GM12878 (cell line): ENCODE measurements around the gene MPIG6B. TPM values are rescaled to one million over a fixed set of nuclear protein-coding genes. Genes with fewer than 3 reads are reported as not detected.

ENCODE experiments used
- ATF2 ChIP-seq: IDR thresholded peaks from 2 replicates; pipeline ENCODE4 v1.6.1; 2012; ENCODE audit warnings: low read length, inconsistent platforms
- GABPA ChIP-seq: IDR thresholded peaks from 2 replicates; pipeline ENCODE4 v1.6.1; 2014; ENCODE audit warnings: antibody characterized with exemption, low read depth, mild to moderate bottlenecking, inconsistent platforms
- IKZF2 ChIP-seq, 2 experiments: fragments of 450-650 bp; IDR thresholded peaks; 2 replicates each; pipeline ENCODE4 v1.6.1; 2017; ENCODE audit warnings: mild to moderate bottlenecking in 2 of 2, moderate library complexity in 2 of 2
- MXI1 ChIP-seq: fragments of 150-350 bp; IDR thresholded peaks from 2 replicates; pipeline ENCODE4 v1.6.1; 2011; ENCODE audit warnings: low read depth, mild to moderate bottlenecking, inconsistent platforms, low read length, improper control_type of control experiment
- NR2C2 ChIP-seq: IDR thresholded peaks from 2 replicates; pipeline ENCODE4 v1.6.1; 2011; ENCODE audit warnings: borderline replicate concordance, low read depth; ENCODE audit not compliant: control insufficient read depth, insufficient read length
- PBX3 ChIP-seq: IDR thresholded peaks from 2 replicates; pipeline ENCODE4 v1.6.1; 2011; ENCODE audit warnings: mild to moderate bottlenecking, low read depth, low read length, moderate library complexity; ENCODE audit not compliant: insufficient replicate concordance
- PRDM15 ChIP-seq: fragments of 450-650 bp; formaldehyde crosslinking; IDR thresholded peaks from 2 replicates; pipeline ENCODE4 v1.4.0; 2020; ENCODE audit warnings: mild to moderate bottlenecking, moderate library complexity
- RB1 ChIP-seq: fragments of 450-650 bp; formaldehyde crosslinking; IDR thresholded peaks from 2 replicates; pipeline ENCODE4 v1.6.1; 2017; ENCODE audit warnings: mild to moderate bottlenecking, borderline replicate concordance
- RFX5 ChIP-seq: IDR thresholded peaks from 2 replicates; pipeline ENCODE4 v1.6.1; 2011; ENCODE audit warnings: low read depth, low read length, improper control_type of control experiment
- SIX5 ChIP-seq: IDR thresholded peaks from 2 replicates; pipeline ENCODE4 v1.6.1; 2011; ENCODE audit warnings: mild to moderate bottlenecking, low read depth, low read length, moderate library complexity; ENCODE audit not compliant: severe bottlenecking
- SMARCA5 ChIP-seq: fragments of 450-650 bp; IDR thresholded peaks from 2 replicates; pipeline ENCODE4 v1.6.1; 2017; ENCODE audit warnings: mild to moderate bottlenecking
- ZBTB4 ChIP-seq: fragments of 450-650 bp; formaldehyde crosslinking; IDR thresholded peaks from 2 replicates; pipeline ENCODE4 v1.4.0; 2022; ENCODE audit warnings: mild to moderate bottlenecking, moderate library complexity
- ZNF687 ChIP-seq: fragments of 450-650 bp; IDR thresholded peaks from 2 replicates; pipeline ENCODE4 v1.6.1; 2017; ENCODE audit warnings: mild to moderate bottlenecking, moderate library complexity
- polyA plus RNA-seq, 11 experiments: library from polyadenylated mRNA; depleted of rRNA in 4 of 11; unstranded in 6 of 11; stranded (reverse) in 5 of 11; fragments of >200 nt; fragmentation: Nextera tagmentation in 4 of 11; fragmentation: Illumina TruSeq in 1 of 11; extraction: Ambion mirVana in 4 of 11; extraction: Trizol in 1 of 11; gene quantifications; 1 replicate in 1 of 11; 2 replicates in 10 of 11; pipeline versions ENCODE4 v1.2.1 to v1.2.3, GENCODE V29; 2011 to 2016; ENCODE audit warnings: inconsistent platforms in 2 of 11, missing spikeins in 2 of 11, low read depth in 1 of 11
- total RNA-seq, 4 experiments: library from RNA; depleted of rRNA in 3 of 4; stranded (reverse); fragments of >200 nt in 3 of 4; fragmentation: Illumina TruSeq in 1 of 4; extraction: Trizol in 1 of 4; gene quantifications; 2 replicates each; pipeline versions ENCODE4 v1.2.1 to v1.2.3, GENCODE V29; 2013 to 2021

The MPIG6B gene
- total and polyA plus RNA-seq, 10 of the 15 experiments (the other 5 are each of a cell fraction or from before 2014, with no cell fraction given), result not detected

- TF ChIP-seq PBX3, result peak; percentile 85
- TF ChIP-seq ZNF687, result peak; percentile 25; the same call in 1 of the 2 replicates
- peak; percentile 48 to 68; a peak in 2 of 4 replicates for TF ChIP-seq IKZF2 (IDR thresholded peaks at IDR 0.05)
- no peak for TF ChIP-seq ATF2
- TF ChIP-seq RFX5, result peak; percentile 71
- TF ChIP-seq PRDM15 (CRISPR knock-in tag), result no peak
- no peak for TF ChIP-seq NR2C2
- TF ChIP-seq GABPA, result no peak
- peak; percentile 96; the same call in 1 of the 2 replicates for TF ChIP-seq RB1
- TF ChIP-seq ZBTB4 (CRISPR knock-in tag), result no peak
- no peak for TF ChIP-seq SMARCA5
- TF ChIP-seq MXI1, result peak; percentile 91
- TF ChIP-seq SIX5, result no peak
Measured at GRCh38 chr6:31739639-31740396, 16.6 kb downstream of the MPIG6B start, which contains the start of gene MSH5 (continued).
